HepG2 (cell line): Measurements from ENCODE around the gene DPYD. TPM values are rescaled to one million over a fixed set of nuclear protein-coding genes. Genes with fewer than 3 reads are reported as not detected.

Experiments
- ATAC-seq: fragments of 200-7000 bp; cut with Tn5 transposase; 3 replicates; pipeline ENCODE4 v1.9.1; 2020; ENCODE audit warnings: mild to moderate bottlenecking, moderate library complexity
- BruUV-seq: library from RNA; stranded (reverse); fragments of 400-500 nt; replicated peaks from 2 replicates; lab custom pipeline; 2021; lab: Mats Ljungman, UMichigan
- CTCF ChIA-PET: fragments of 300-600 bp; formaldehyde crosslinking; extraction: SDS; loops from one replicate; lab custom pipeline; 2021; ENCODE audit warnings: low total read pairs, inconsistent platforms, low intra/inter-chr PET ratio; lab: Yijun Ruan, JAX
- POLR2A ChIA-PET: fragments of 350-600 bp; sonication (Branson Sonifier 250); formaldehyde crosslinking; loops from one replicate; lab custom pipeline; 2020; ENCODE audit warnings: antibody characterized with exemption, inconsistent platforms; lab: Yijun Ruan, JAX
- DNase-seq: peaks from one replicate; pipeline ENCODE4 v3.0.0-alpha.2; 2015; ENCODE audit warnings: low spot score
- FAIRE-seq: peaks from 3 replicates; lab custom pipeline; 2011; peaks lifted over from hg19 to GRCh38; lab: Jason Lieb, UNC
- H2AFZ ChIP-seq: one replicate; pipeline ENCODE4 v1.6.1; 2011; ENCODE audit warnings: low read length, inconsistent platforms
- H3K27ac ChIP-seq: fragments of 300-600 bp; 3 replicates; pipeline ENCODE4 v1.8.0; 2011; ENCODE audit warnings: mixed run types, mild to moderate bottlenecking, mixed read lengths, low read length, inconsistent platforms; ENCODE audit not compliant: insufficient read depth; ENCODE audit errors: extremely low read length
- H3K27me3 ChIP-seq, 2 experiments: fragments of 200-600 bp in 1 of 2; 2 replicates in 1 of 2; 3 replicates in 1 of 2; pipeline versions ENCODE4 v1.6.0 to v1.8.0; 2011; ENCODE audit warnings: low read length in 2 of 2, mild to moderate bottlenecking in 2 of 2, moderate library complexity in 2 of 2, inconsistent platforms in 1 of 2; ENCODE audit not compliant: insufficient read depth in 2 of 2, control insufficient read depth in 1 of 2
- H3K36me3 ChIP-seq, 2 experiments: fragments of 200-600 bp in 1 of 2; replicated peaks in 1 of 2; 2 replicates in 1 of 2; 3 replicates in 1 of 2; pipeline versions ENCODE4 v1.5.1 to v1.8.0; 2011; ENCODE audit warnings: low read length in 2 of 2, inconsistent platforms in 1 of 2; ENCODE audit not compliant: insufficient read depth in 2 of 2, control insufficient read depth in 1 of 2
- H3K4me1 ChIP-seq: 2 replicates; pipeline ENCODE4 v1.5.1; 2012; ENCODE audit warnings: low read length, inconsistent platforms; ENCODE audit not compliant: insufficient read depth
- H3K4me2 ChIP-seq: 2 replicates; pipeline ENCODE4 v1.6.0; 2011; ENCODE audit warnings: low read depth, low read length, inconsistent platforms
- H3K4me3 ChIP-seq, 3 experiments: fragments of 200-600 bp in 1 of 3; sonication (generic), shearing (Covaris generic) in 1 of 3; replicated peaks in 1 of 3; 2 replicates each; pipeline ENCODE4 v1.5.1; 2011 to 2016; ENCODE audit warnings: low read length in 3 of 3, inconsistent platforms in 2 of 3, low read depth in 2 of 3, mild to moderate bottlenecking in 2 of 3, control low read depth in 1 of 3, mixed read lengths in 1 of 3; ENCODE audit not compliant: insufficient read depth in 1 of 3
- H3K79me2 ChIP-seq: one replicate; pipeline ENCODE4 v1.6.1; 2011; ENCODE audit warnings: low read length, inconsistent platforms; ENCODE audit not compliant: insufficient read depth
- H3K9ac ChIP-seq: 2 replicates; pipeline ENCODE4 v1.6.0; 2011; ENCODE audit warnings: mild to moderate bottlenecking, low read depth, low read length, inconsistent platforms; ENCODE audit not compliant: insufficient read depth
- H3K9me3 ChIP-seq: 2 replicates; pipeline ENCODE4 v1.5.1; 2012; ENCODE audit warnings: mild to moderate bottlenecking, low read length
- H4K20me1 ChIP-seq: 2 replicates; pipeline ENCODE4 v1.6.0; 2011; ENCODE audit warnings: inconsistent platforms, mild to moderate bottlenecking, low read length, moderate library complexity; ENCODE audit not compliant: insufficient read depth
- HNF4G ChIP-seq, 2 experiments: sonication (generic) in 1 of 2; formaldehyde crosslinking in 1 of 2; IDR thresholded peaks; 2 replicates each; pipeline versions ENCODE4 v1.4.0 to v1.6.1; 2011 to 2020; ENCODE audit warnings: borderline replicate concordance in 2 of 2, low read depth in 2 of 2, mild to moderate bottlenecking in 2 of 2, low read length in 1 of 2, missing genetic modification reagents in 1 of 2, moderate library complexity in 1 of 2
- KDM6A ChIP-seq: IDR thresholded peaks from 2 replicates; pipeline ENCODE4 v1.6.1; 2016; ENCODE audit warnings: low read depth
- TCF7L2 ChIP-seq: IDR thresholded peaks from 2 replicates; pipeline ENCODE4 v1.6.1; 2011; ENCODE audit warnings: mild to moderate bottlenecking, low read depth, low read length, moderate library complexity
- ZNF343 ChIP-seq: sonication (generic); formaldehyde crosslinking; IDR thresholded peaks from 2 replicates; pipeline ENCODE4 v1.4.0; 2020; ENCODE audit warnings: mild to moderate bottlenecking, missing genetic modification reagents
- ZNF367 ChIP-seq: sonication (generic); formaldehyde crosslinking; IDR thresholded peaks from 2 replicates; pipeline ENCODE4 v1.4.0; 2020; ENCODE audit warnings: missing genetic modification reagents, borderline replicate concordance
- ZXDC ChIP-seq: sonication (generic); formaldehyde crosslinking; IDR thresholded peaks from 2 replicates; pipeline ENCODE4 v1.5.0; 2020; ENCODE audit warnings: mild to moderate bottlenecking, missing genetic modification reagents
- WGBS: methylation state at CpG from one replicate; pipeline ENCODE4 v1.1.6; 2017; ENCODE audit warnings: low lambda C conversion rate; 5-methylcytosine and 5-hydroxymethylcytosine counted together
- in situ Hi-C: cut with HindIII; loops from 2 replicates; pipeline ENCODE4 v1.10.0; 2017; ENCODE audit warnings: low pct_unique_long_range_greater_than_20kb; ENCODE audit not compliant: extremely low pct_ligation_motif_present
- intact Hi-C: fragments of 100-400 bp; cut with micrococcal nuclease; formaldehyde crosslinking; loops from one replicate; pipeline ENCODE4 v1.10.0; 2022; ENCODE audit not compliant: unreplicated experiment
- polyA plus RNA-seq, 8 experiments: library from polyadenylated mRNA; depleted of rRNA in 3 of 8; stranded (reverse) in 7 of 8; unstranded in 1 of 8; fragments of >200 nt; fragmentation: Illumina TruSeq in 4 of 8; extraction: Trizol in 4 of 8; gene quantifications; 2 replicates each; pipeline versions ENCODE4 v1.2.1 to v1.2.3, GENCODE V29; 2011 to 2016; ENCODE audit warnings: low read depth in 4 of 8, missing spikeins in 1 of 8, mixed read lengths in 1 of 8; ENCODE audit not compliant: insufficient read depth in 1 of 8
- total RNA-seq, 5 experiments: library from RNA; depleted of rRNA; stranded (reverse); fragments of >200 nt; fragmentation: Illumina TruSeq; extraction: Trizol; gene quantifications; 2 replicates each; pipeline ENCODE4 v1.2.3, GENCODE V29; 2016; ENCODE audit warnings: low read depth in 1 of 5
- TF ChIP-seq, protein P1 (sequence below): sonication (generic); formaldehyde crosslinking; IDR thresholded peaks from 2 replicates; pipeline ENCODE4 v1.5.0; 2020; ENCODE audit warnings: mild to moderate bottlenecking, missing genetic modification reagents
- TF ChIP-seq, protein P2 (sequence below): sonication (generic); formaldehyde crosslinking; IDR thresholded peaks from 2 replicates; pipeline ENCODE4 v1.8.0; 2023; ENCODE audit warnings: mild to moderate bottlenecking, missing genetic modification reagents

The DPYD gene
- total and polyA plus RNA-seq, 2 of the 13 experiments (the other 11 are each of a cell fraction or from before 2014, with no cell fraction given): 1.3 to 3.4 TPM

DNA sequence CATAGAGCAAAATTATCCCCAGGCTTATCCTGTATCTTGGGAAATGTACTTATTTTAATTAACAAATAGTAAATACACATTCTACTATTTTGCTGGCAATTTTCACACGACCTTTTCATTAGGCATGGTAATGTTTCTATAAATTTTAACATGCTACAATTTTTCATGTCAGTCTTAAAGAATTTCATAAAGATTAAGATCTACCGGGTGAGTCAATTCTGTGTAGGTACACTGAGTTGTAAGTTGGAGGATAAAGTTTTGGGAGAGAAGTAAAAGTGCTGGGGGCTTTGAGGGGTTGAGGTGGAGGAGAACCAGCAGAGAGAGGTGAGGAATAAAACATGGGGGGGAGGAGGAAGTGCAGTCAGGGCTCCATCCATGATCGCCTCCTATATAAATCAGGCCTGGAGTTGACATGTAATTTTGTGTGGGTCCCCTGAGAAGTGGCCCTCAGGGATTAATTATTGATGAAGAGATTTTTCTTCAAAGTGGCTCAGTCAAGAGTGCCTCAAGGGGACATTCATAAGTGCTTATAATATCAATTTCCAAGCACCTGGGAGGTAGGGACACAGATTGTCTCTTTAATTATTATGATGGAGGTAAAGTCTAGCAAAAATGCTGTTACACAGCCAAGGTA, 7.2 kb downstream of the DPYD start:
- DNase-seq (no peak), FAIRE-seq (no peak), ATAC-seq (no peak)
- CTCF ChIA-PET: no interaction called here
- Histone ChIP-seq H3K4me2 (no peak overlapping the region), H3K27ac (no peak overlapping the region), H3K4me3 (no peak overlapping the region), H2AFZ (no peak overlapping the region), H3K9ac (no peak overlapping the region), H3K36me3 (no peaks in the 10 kb centered on the region), H3K9me3 (no peaks in the 10 kb centered on the region), H3K27me3 (no peaks in the 10 kb centered on the region), H4K20me1 (no peaks in the 10 kb centered on the region), H3K4me1 (peaks cover 13% of the 10 kb centered on the region; the same call in 1 of the 2 replicates), H3K79me2 (no peaks in the 10 kb centered on the region)
- BruUV-seq: no TSS peak
- no peak for TF ChIP-seq ZXDC
- TF ChIP-seq, protein P1, sequence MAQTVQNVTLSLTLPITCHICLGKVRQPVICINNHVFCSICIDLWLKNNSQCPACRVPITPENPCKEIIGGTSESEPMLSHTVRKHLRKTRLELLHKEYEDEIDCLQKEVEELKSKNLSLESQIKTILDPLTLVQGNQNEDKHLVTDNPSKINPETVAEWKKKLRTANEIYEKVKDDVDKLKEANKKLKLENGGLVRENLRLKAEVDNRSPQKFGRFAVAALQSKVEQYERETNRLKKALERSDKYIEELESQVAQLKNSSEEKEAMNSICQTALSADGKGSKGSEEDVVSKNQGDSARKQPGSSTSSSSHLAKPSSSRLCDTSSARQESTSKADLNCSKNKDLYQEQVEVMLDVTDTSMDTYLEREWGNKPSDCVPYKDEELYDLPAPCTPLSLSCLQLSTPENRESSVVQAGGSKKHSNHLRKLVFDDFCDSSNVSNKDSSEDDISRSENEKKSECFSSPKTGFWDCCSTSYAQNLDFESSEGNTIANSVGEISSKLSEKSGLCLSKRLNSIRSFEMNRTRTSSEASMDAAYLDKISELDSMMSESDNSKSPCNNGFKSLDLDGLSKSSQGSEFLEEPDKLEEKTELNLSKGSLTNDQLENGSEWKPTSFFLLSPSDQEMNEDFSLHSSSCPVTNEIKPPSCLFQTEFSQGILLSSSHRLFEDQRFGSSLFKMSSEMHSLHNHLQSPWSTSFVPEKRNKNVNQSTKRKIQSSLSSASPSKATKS (CRISPR knock-in tag): no peak
- no peak for TF ChIP-seq HNF4G (IDR thresholded peaks at IDR 0.05; ENCODE audit: borderline replicate concordance, low read depth, low read length)
- TF ChIP-seq HNF4G (CRISPR knock-in tag; IDR thresholded peaks at IDR 0.05; ENCODE audit: borderline replicate concordance, low read depth): no peak
- TF ChIP-seq KDM6A: no peak
- no peak for TF ChIP-seq ZNF367
- no peak for TF ChIP-seq TCF7L2
- TF ChIP-seq ZNF343 (CRISPR knock-in tag): no peak
- TF ChIP-seq, protein P2, sequence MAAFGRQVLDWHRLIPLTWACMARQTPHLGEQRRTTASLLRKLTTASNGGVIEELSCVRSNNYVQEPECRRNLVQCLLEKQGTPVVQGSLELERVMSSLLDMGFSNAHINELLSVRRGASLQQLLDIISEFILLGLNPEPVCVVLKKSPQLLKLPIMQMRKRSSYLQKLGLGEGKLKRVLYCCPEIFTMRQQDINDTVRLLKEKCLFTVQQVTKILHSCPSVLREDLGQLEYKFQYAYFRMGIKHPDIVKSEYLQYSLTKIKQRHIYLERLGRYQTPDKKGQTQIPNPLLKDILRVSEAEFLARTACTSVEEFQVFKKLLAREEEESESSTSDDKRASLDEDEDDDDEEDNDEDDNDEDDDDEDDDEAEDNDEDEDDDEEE (CRISPR knock-in tag): no peak
- in situ Hi-C loops (no loop called here), intact Hi-C loops (no loop called here)
- POLR2A ChIA-PET: no interaction called here
- 73% methylated on average over 3 of the region's 3 CpGs for WGBS
